ENCODE data around the gene APBB1. TPM values are rescaled to one million over a fixed set of nuclear protein-coding genes. Genes with fewer than 3 reads are reported as not detected.

The APBB1 gene
- total and polyA plus RNA-seq, 9 of the 15 experiments (the other 6 are each of a cell fraction or from before 2014, with no cell fraction given) = 0.04 to 0.73 (median 0.40) TPM

DNA sequence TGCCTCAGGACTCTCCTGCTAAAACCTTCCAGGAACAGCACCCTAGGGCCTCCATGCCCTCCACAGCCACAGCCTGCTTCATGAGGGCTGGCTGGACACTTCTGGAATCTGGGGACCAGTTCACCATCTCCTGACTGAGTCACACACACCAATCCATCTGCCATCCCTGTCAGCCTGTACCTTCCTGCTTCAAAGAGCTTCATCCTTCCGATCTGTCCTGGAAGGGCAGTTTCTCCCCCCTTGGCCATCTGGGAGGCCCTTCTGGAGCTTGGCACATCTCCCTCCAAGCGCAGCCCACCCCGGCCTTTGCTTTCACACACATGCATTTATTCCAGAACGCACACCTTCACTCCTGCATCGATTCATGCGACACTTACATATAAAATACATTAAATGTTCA, 13.0 kb downstream of the APBB1 start:
- no peak for ATAC-seq
- FAIRE-seq = no peak
- ChIA-PET CTCF (ENCODE audit: low intra/inter-chr PET ratio) (no interaction called here), POLR2A (no interaction called here)
- Histone ChIP-seq H3K27me3 (ENCODE audit: control insufficient read depth in 2 of 2, insufficient read depth in 2 of 2, low read length in 2 of 2) (peaks cover 22 to 56% of the 10 kb centered on the region in 2 experiments; a peak in 4 of 5 replicates), H3K4me2 (ENCODE audit: insufficient read depth, low read length) (no peak overlapping the region), H3K36me3 (ENCODE audit: control insufficient read depth, insufficient read depth, low read length) (no peaks in the 10 kb centered on the region), H3K9me3 (replicated peaks; ENCODE audit: control insufficient read depth, insufficient read depth, low read depth, low read length) (no peaks in the 10 kb centered on the region), H2AFZ (ENCODE audit: low read depth, low read length) (no peak overlapping the region), H3K27ac (ENCODE audit: extremely low read depth, low read depth, low read length) (no peak overlapping the region), H3K79me2 (ENCODE audit: control insufficient read depth, insufficient read depth, low read length) (no peaks in the 10 kb centered on the region), H3K4me3 (no peak overlapping the region), H3K9me1 (ENCODE audit: control insufficient read depth, insufficient read depth, low read length) (no peaks in the 10 kb centered on the region), H3K9ac (ENCODE audit: insufficient read depth in 1 of 2, low read depth in 2 of 2, low read length in 2 of 2) (no peak overlapping the region), H4K20me1 (replicated peaks; ENCODE audit: control insufficient read depth, insufficient read depth, low read length) (0 out of 2 replicates have a peak, but pooled peaks cover 3% of the 10 kb centered on the region), H3K4me1 (replicated peaks in 1 of 2; ENCODE audit: control insufficient read depth in 2 of 2, insufficient read depth in 2 of 2, low read length in 2 of 2) (peaks cover 0 to 9% of the 10 kb centered on the region in 2 experiments; a peak in 3 of 5 replicates)
- BruUV-seq (replicated peaks) = no TSS peak
- DNase-seq (ENCODE audit: extremely low read depth in 1 of 4, low spot score in 3 of 4) = no peak
- in situ Hi-C loops (cut with MboI) (no loop called here), intact Hi-C loops (cut with micrococcal nuclease) (no loop called here)
- WGBS (ENCODE audit: insufficient coverage, low coverage, missing lambda C conversion rate) = 1% methylated on average over 6 of the region's 6 CpGs
- TF ChIP-seq, protein P1, sequence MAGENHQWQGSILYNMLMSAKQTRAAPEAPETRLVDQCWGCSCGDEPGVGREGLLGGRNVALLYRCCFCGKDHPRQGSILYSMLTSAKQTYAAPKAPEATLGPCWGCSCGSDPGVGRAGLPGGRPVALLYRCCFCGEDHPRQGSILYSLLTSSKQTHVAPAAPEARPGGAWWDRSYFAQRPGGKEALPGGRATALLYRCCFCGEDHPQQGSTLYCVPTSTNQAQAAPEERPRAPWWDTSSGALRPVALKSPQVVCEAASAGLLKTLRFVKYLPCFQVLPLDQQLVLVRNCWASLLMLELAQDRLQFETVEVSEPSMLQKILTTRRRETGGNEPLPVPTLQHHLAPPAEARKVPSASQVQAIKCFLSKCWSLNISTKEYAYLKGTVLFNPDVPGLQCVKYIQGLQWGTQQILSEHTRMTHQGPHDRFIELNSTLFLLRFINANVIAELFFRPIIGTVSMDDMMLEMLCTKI (IDR thresholded peaks at IDR 0.05; ENCODE audit: partially characterized antibody) = no peak
- TF ChIP-seq, protein P2, sequence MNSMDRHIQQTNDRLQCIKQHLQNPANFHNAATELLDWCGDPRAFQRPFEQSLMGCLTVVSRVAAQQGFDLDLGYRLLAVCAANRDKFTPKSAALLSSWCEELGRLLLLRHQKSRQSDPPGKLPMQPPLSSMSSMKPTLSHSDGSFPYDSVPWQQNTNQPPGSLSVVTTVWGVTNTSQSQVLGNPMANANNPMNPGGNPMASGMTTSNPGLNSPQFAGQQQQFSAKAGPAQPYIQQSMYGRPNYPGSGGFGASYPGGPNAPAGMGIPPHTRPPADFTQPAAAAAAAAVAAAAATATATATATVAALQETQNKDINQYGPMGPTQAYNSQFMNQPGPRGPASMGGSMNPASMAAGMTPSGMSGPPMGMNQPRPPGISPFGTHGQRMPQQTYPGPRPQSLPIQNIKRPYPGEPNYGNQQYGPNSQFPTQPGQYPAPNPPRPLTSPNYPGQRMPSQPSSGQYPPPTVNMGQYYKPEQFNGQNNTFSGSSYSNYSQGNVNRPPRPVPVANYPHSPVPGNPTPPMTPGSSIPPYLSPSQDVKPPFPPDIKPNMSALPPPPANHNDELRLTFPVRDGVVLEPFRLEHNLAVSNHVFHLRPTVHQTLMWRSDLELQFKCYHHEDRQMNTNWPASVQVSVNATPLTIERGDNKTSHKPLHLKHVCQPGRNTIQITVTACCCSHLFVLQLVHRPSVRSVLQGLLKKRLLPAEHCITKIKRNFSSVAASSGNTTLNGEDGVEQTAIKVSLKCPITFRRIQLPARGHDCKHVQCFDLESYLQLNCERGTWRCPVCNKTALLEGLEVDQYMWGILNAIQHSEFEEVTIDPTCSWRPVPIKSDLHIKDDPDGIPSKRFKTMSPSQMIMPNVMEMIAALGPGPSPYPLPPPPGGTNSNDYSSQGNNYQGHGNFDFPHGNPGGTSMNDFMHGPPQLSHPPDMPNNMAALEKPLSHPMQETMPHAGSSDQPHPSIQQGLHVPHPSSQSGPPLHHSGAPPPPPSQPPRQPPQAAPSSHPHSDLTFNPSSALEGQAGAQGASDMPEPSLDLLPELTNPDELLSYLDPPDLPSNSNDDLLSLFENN (IDR thresholded peaks at IDR 0.05; ENCODE audit: low read depth in 2 of 2, low read length in 2 of 2) = no peak
- no peak for TF ChIP-seq KLF16 (IDR thresholded peaks at IDR 0.05)
- TF ChIP-seq, protein P3, sequence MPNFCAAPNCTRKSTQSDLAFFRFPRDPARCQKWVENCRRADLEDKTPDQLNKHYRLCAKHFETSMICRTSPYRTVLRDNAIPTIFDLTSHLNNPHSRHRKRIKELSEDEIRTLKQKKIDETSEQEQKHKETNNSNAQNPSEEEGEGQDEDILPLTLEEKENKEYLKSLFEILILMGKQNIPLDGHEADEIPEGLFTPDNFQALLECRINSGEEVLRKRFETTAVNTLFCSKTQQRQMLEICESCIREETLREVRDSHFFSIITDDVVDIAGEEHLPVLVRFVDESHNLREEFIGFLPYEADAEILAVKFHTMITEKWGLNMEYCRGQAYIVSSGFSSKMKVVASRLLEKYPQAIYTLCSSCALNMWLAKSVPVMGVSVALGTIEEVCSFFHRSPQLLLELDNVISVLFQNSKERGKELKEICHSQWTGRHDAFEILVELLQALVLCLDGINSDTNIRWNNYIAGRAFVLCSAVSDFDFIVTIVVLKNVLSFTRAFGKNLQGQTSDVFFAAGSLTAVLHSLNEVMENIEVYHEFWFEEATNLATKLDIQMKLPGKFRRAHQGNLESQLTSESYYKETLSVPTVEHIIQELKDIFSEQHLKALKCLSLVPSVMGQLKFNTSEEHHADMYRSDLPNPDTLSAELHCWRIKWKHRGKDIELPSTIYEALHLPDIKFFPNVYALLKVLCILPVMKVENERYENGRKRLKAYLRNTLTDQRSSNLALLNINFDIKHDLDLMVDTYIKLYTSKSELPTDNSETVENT (CRISPR knock-in tag; IDR thresholded peaks at IDR 0.05) = no peak
- TF ChIP-seq, protein P4, sequence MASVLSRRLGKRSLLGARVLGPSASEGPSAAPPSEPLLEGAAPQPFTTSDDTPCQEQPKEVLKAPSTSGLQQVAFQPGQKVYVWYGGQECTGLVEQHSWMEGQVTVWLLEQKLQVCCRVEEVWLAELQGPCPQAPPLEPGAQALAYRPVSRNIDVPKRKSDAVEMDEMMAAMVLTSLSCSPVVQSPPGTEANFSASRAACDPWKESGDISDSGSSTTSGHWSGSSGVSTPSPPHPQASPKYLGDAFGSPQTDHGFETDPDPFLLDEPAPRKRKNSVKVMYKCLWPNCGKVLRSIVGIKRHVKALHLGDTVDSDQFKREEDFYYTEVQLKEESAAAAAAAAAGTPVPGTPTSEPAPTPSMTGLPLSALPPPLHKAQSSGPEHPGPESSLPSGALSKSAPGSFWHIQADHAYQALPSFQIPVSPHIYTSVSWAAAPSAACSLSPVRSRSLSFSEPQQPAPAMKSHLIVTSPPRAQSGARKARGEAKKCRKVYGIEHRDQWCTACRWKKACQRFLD (CRISPR knock-in tag; IDR thresholded peaks at IDR 0.05) = no peak
- no peak for TF ChIP-seq POLR2AphosphoS2 (IDR thresholded peaks at IDR 0.05; ENCODE audit: low read length)

Measured in K562 (cell line).